IMR-90 (cell line): Measurements from ENCODE around the gene STAM. TPM values are rescaled to one million over a fixed set of nuclear protein-coding genes. Genes with fewer than 3 reads are reported as not detected.

Source experiments
- ATAC-seq: fragments of 200-7000 bp; cut with Tn5 transposase; 2 replicates; pipeline ENCODE4 v1.9.1; 2020; ENCODE audit warnings: low read depth, mild to moderate bottlenecking, moderate library complexity
- Bru-seq: library from RNA; stranded (reverse); fragments of 400-500 nt; gene quantifications from one replicate; lab custom pipeline; 2021; lab: Mats Ljungman, UMichigan
- BruChase-seq, 2 experiments: library from RNA; stranded (reverse); fragments of 400-500 nt; gene quantifications; one replicate each; lab custom pipeline; 2021; lab: Mats Ljungman, UMichigan
- BruUV-seq: library from RNA; stranded (reverse); fragments of 400-500 nt; replicated peaks from 2 replicates; lab custom pipeline; 2021; lab: Mats Ljungman, UMichigan
- CTCF ChIA-PET: fragments of 300-600 bp; formaldehyde crosslinking; extraction: SDS; loops from one replicate; lab custom pipeline; 2021; ENCODE audit warnings: antibody characterized with exemption; lab: Yijun Ruan, JAX
- POLR2A ChIA-PET: fragments of 300-600 bp; sonication (Branson Sonifier 250); formaldehyde crosslinking; loops from one replicate; lab custom pipeline; 2022; ENCODE audit warnings: antibody characterized with exemption; ENCODE audit not compliant: unreplicated experiment; lab: Charles Lee
- DNase-seq: peaks from one replicate; pipeline ENCODE4 v3.0.0; 2013
- H2AFZ ChIP-seq: replicated peaks from 2 replicates; pipeline ENCODE3; 2013; ENCODE audit warnings: low read length, mild to moderate bottlenecking; ENCODE audit not compliant: poor library complexity
- H2AK5ac ChIP-seq: 2 replicates; pipeline ENCODE4 v1.6.1; 2013; ENCODE audit warnings: low read depth, low read length, inconsistent platforms
- H2AK9ac ChIP-seq: replicated peaks from 2 replicates; pipeline ENCODE3; 2013; ENCODE audit warnings: mild to moderate bottlenecking, low read depth, low read length, moderate library complexity; ENCODE audit not compliant: poor library complexity
- H2BK120ac ChIP-seq: 2 replicates; pipeline ENCODE4 v1.6.1; 2013; ENCODE audit warnings: low read depth, low read length, inconsistent platforms
- H2BK15ac ChIP-seq: 3 replicates; pipeline ENCODE4 v1.6.1; 2013; ENCODE audit warnings: low read depth, low read length, inconsistent platforms
- H2BK20ac ChIP-seq: 2 replicates; pipeline ENCODE4 v1.6.1; 2013; ENCODE audit warnings: low read depth, mild to moderate bottlenecking, inconsistent platforms, low read length, moderate library complexity
- H2BK5ac ChIP-seq: 2 replicates; pipeline ENCODE4 v1.6.1; 2013; ENCODE audit warnings: mild to moderate bottlenecking, low read depth, low read length, inconsistent platforms; ENCODE audit not compliant: poor library complexity, severe bottlenecking
- H3K14ac ChIP-seq: replicated peaks from 2 replicates; pipeline ENCODE4 v1.6.1; 2013; ENCODE audit warnings: low read depth, low read length, inconsistent platforms
- H3K18ac ChIP-seq: 2 replicates; pipeline ENCODE4 v1.6.1; 2013; ENCODE audit warnings: low read depth, low read length, control low read depth
- H3K23ac ChIP-seq: 2 replicates; pipeline ENCODE4 v1.6.1; 2013; ENCODE audit warnings: low read depth, low read length, inconsistent platforms
- H3K27ac ChIP-seq: 2 replicates; pipeline ENCODE4 v1.5.1; 2013; ENCODE audit warnings: mild to moderate bottlenecking, control low read depth, low read length; ENCODE audit not compliant: insufficient read depth
- H3K27me3 ChIP-seq: 2 replicates; pipeline ENCODE4 v1.6.1; 2013; ENCODE audit warnings: low read length; ENCODE audit not compliant: control insufficient read depth, insufficient read depth
- H3K36me3 ChIP-seq: 2 replicates; pipeline ENCODE4 v1.6.1; 2013; ENCODE audit warnings: low read length, mixed read lengths; ENCODE audit not compliant: control insufficient read depth, insufficient read depth
- H3K4ac ChIP-seq: 2 replicates; pipeline ENCODE4 v1.6.1; 2013; ENCODE audit warnings: low read depth, low read length, inconsistent platforms
- H3K4me1 ChIP-seq: 2 replicates; pipeline ENCODE4 v1.6.1; 2013; ENCODE audit warnings: low read length, mixed read lengths; ENCODE audit not compliant: control insufficient read depth, insufficient read depth
- H3K4me2 ChIP-seq: 2 replicates; pipeline ENCODE4 v1.6.1; 2013; ENCODE audit warnings: low read depth, mild to moderate bottlenecking, control low read depth, low read length, moderate library complexity
- H3K4me3 ChIP-seq: 2 replicates; pipeline ENCODE4 v1.5.1; 2013; ENCODE audit warnings: low read depth, mild to moderate bottlenecking, control low read depth, low read length, moderate library complexity; ENCODE audit not compliant: insufficient read depth
- H3K56ac ChIP-seq: 2 replicates; pipeline ENCODE4 v1.6.1; 2013; ENCODE audit warnings: low read length, inconsistent platforms; ENCODE audit not compliant: insufficient read depth; ENCODE audit errors: extremely low read depth
- H3K79me1 ChIP-seq, 2 experiments: 2 replicates each; pipeline ENCODE4 v1.6.1; 2013; ENCODE audit warnings: low read length in 2 of 2, inconsistent platforms in 1 of 2, low read depth in 1 of 2
- H3K9ac ChIP-seq: 2 replicates; pipeline ENCODE4 v1.6.1; 2013; ENCODE audit warnings: low read depth, low read length, control low read depth
- H3K9me1 ChIP-seq: 2 replicates; pipeline ENCODE4 v1.6.1; 2013; ENCODE audit warnings: low read length, inconsistent platforms; ENCODE audit not compliant: insufficient read depth
- H3K9me3 ChIP-seq: 2 replicates; pipeline ENCODE4 v1.6.1; 2013; ENCODE audit warnings: low read length; ENCODE audit not compliant: control insufficient read depth, insufficient read depth
- H4K20me1 ChIP-seq: 2 replicates; pipeline ENCODE4 v1.6.1; 2013; ENCODE audit warnings: low read length, inconsistent platforms; ENCODE audit not compliant: insufficient read depth
- H4K5ac ChIP-seq: 2 replicates; pipeline ENCODE4 v1.6.1; 2013; ENCODE audit warnings: mild to moderate bottlenecking, low read depth, low read length, control low read depth
- H4K8ac ChIP-seq, 2 experiments: 2 replicates each; pipeline ENCODE4 v1.6.1; 2013; ENCODE audit warnings: low read depth in 2 of 2, low read length in 2 of 2, control low read depth in 1 of 2, inconsistent platforms in 1 of 2
- H4K91ac ChIP-seq: 2 replicates; pipeline ENCODE4 v1.6.1; 2013; ENCODE audit warnings: low read depth, low read length, inconsistent platforms; ENCODE audit not compliant: insufficient read depth
- BHLHE40 ChIP-seq: fragments of 150-350 bp; IDR thresholded peaks from 2 replicates; pipeline ENCODE4 v1.6.1; 2016; ENCODE audit warnings: mild to moderate bottlenecking, low read depth, low read length
- CHD1 ChIP-seq: IDR thresholded peaks from 2 replicates; pipeline ENCODE4 v1.6.1; 2012; ENCODE audit warnings: low read depth, low read length, improper control_type of control experiment
- MAZ ChIP-seq: IDR thresholded peaks from 2 replicates; pipeline ENCODE4 v1.6.1; 2012; ENCODE audit warnings: low read depth, mild to moderate bottlenecking, low read length, improper control_type of control experiment, moderate library complexity, borderline replicate concordance
- MXI1 ChIP-seq: IDR thresholded peaks from 2 replicates; pipeline ENCODE4 v1.6.1; 2012; ENCODE audit warnings: low read depth, mild to moderate bottlenecking, low read length, moderate library complexity, borderline replicate concordance
- NFE2L2 ChIP-seq: fragments of 150-350 bp; IDR thresholded peaks from 2 replicates; pipeline ENCODE4 v1.6.1; 2016; ENCODE audit warnings: low read depth, mild to moderate bottlenecking, low read length
- POLR2A ChIP-seq: IDR thresholded peaks from 2 replicates; pipeline ENCODE4 v1.6.1; 2012; ENCODE audit warnings: mild to moderate bottlenecking, low read depth, low read length
- SMC3 ChIP-seq: fragments of 150-350 bp; IDR thresholded peaks from 2 replicates; pipeline ENCODE4 v1.6.1; 2016; ENCODE audit warnings: low read depth, mild to moderate bottlenecking, antibody characterized with exemption, low read length, moderate library complexity
- WGBS, 2 experiments: methylation state at CpG; one replicate each; pipeline versions ENCODE4 v1.1.5 to v1.1.7; 2013; ENCODE audit warnings: missing lambda C conversion rate in 2 of 2; ENCODE audit not compliant: insufficient read length in 1 of 2; ENCODE audit errors: extremely low coverage in 2 of 2; 5-methylcytosine and 5-hydroxymethylcytosine counted together
- dilution Hi-C: fragments of 300-500 bp; cut with HindIII; formaldehyde crosslinking; loops from one replicate; pipeline ENCODE4 v1.14.3; 2018; ENCODE audit warnings: low sequenced_read_pairs; ENCODE audit not compliant: unreplicated experiment
- in situ Hi-C: fragments of 300-500 bp; cut with MboI; formaldehyde crosslinking; loops from 3 replicates; pipeline ENCODE4 v1.14.3; 2019; ENCODE audit warnings: low sequenced_read_pairs, inconsistent platforms, mixed read lengths
- intact Hi-C: fragments of 100-400 bp; cut with micrococcal nuclease; formaldehyde crosslinking; loops from 2 replicates; pipeline ENCODE4 v1.10.0; 2022
- long read RNA-seq: library from polyadenylated mRNA; unstranded; transcript quantifications from one replicate; pipeline ENCODE4 v2.0.0, GENCODE V29; 2021; ENCODE audit not compliant: unreplicated experiment
- polyA plus RNA-seq, 3 experiments: library from polyadenylated mRNA; depleted of rRNA; stranded (reverse); fragments of >200 nt; gene quantifications; 2 replicates each; pipeline ENCODE4 v1.2.3, GENCODE V29; 2012; ENCODE audit warnings: low replicate concordance in 1 of 3
- total RNA-seq: library from RNA; depleted of rRNA; stranded (reverse); fragments of >200 nt; gene quantifications from 2 replicates; pipeline ENCODE4 v1.2.3, GENCODE V29; 2012; rRNA removed

STAM gene
- 22.9 and 31.9 TPM in 2 replicates for total RNA-seq
- polyA plus RNA-seq (2012; rRNA removed): 23.3 and 24.6 TPM in 2 replicates
- 9.1 and 9.3 TPM in 2 replicates for polyA plus RNA-seq (2012; cell fraction: cytosol; rRNA removed)
- polyA plus RNA-seq (2012; cell fraction: nucleus; rRNA removed; ENCODE audit: low replicate concordance): 10.0 and 25.1 TPM in 2 replicates
- percentile 89 among the genes with signal in this experiment for Bru-seq, nascent RNA
- BruChase-seq, experiment 1, labeled RNA remaining after a 6-hour chase: percentile 72 among the genes with signal in this experiment
- BruChase-seq, experiment 2, labeled RNA remaining after a 2-hour chase: percentile 87 among the genes with signal in this experiment
- long read RNA-seq, transcript STAM-202 (14 exons, 2,972 nt): major isoform, 27 of 40 reads
- long read RNA-seq, partial matches to known transcripts: 7 of 40 reads
- long read RNA-seq, other reads (novel, unspliced or antisense): 6 of 40 reads

DNA sequence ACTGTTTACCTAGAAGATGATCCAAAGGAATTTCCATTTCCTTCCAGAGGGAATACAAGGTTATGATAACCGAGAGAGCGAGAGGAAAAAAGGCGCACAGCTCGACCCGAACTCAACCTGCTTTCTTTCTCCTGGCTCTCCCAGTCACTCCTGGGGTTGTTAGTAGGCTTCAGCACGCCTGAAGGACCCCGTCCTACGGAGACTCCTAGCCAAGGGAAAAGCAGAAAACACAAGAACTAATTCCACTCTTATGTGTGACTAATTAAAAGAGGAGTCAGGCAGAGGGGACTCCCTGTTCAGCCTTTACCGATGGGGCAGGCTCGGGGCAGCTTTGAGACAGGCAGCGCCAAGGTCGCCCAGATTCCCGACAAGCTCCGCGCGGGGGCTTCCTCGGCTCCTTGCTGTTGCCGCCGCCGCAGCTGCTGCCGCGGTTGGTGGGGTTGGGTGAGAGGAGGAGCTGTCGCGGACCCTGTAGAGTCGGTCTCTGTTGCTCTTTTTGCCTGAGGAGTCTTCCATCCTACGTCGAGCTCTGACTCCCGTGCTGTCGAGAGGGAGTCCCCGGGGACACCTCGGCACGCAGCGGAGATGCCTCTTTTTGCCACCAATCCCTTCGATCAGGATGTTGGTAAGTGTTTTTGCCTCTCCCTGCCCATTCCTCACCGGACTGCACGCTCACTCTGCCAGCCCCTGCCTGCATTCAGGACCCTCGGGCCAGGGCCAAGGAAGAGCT is at the start of gene STAM:
Gene STAM (plus strand): TSS at position 397 of the 730 bp plus-strand sequence. CDS start 189 bp downstream, at position 586.
- Histone ChIP-seq H3K23ac (peak within 1 kb of the TSS; percentile 99), H4K8ac (peak within 1 kb of the TSS; percentile 42 to 99), H3K9me1 (peaks cover 5% of the 10 kb centered on the region; the same call in 1 of the 2 replicates), H3K56ac (peak within 1 kb of the TSS; percentile 99), H2BK5ac (peak within 1 kb of the TSS; percentile 99), H2AK5ac (peak within 1 kb of the TSS; percentile 83), H3K18ac (peak within 1 kb of the TSS; percentile 92), H2AK9ac (peak within 1 kb of the TSS; percentile 98), H3K27me3 (no peaks in the 10 kb centered on the region), H3K4me1 (peaks cover 2% of the 10 kb centered on the region), H3K4ac (peak within 1 kb of the TSS; percentile 99), H3K36me3 (no peaks in the 10 kb centered on the region; the same call in 1 of the 2 replicates), H2BK120ac (peak within 1 kb of the TSS; percentile 100), H2AFZ (peak within 1 kb of the TSS; percentile 95), H3K14ac (peak within 1 kb of the TSS; percentile 100), H4K20me1 (peaks cover 23% of the 10 kb centered on the region), H3K9me3 (no peaks in the 10 kb centered on the region), H3K27ac (peak within 1 kb of the TSS; percentile 95), H3K4me2 (peak within 1 kb of the TSS; percentile 96), H2BK20ac (peak within 1 kb of the TSS; percentile 100), H4K5ac (peak within 1 kb of the TSS; percentile 87), H3K79me1 (peaks cover 14 to 53% of the 10 kb centered on the region in 2 experiments; a peak in 3 of 4 replicates), H2BK15ac (peak within 1 kb of the TSS; percentile 99; the same call in 2 of the 3 replicates), H3K4me3 (peak within 1 kb of the TSS; percentile 83), H3K9ac (peak within 1 kb of the TSS; percentile 96), H4K91ac (peak within 1 kb of the TSS; percentile 100)
- WGBS, 2 experiments: 0% methylated on average over 5 of the region's 37 CpGs; no CpG with 5 or more reads in 1 of the 2 experiments
- BruUV-seq: no TSS peak
- DNase-seq (peak; percentile 91), ATAC-seq (peak; percentile 94)
- intact Hi-C loops: loop anchor here (2.0 kb wide), 1 partner anchor 27 kb away; the partner anchor contains the start of gene HACD1
- dilution Hi-C loops: no loop called here
- ChIA-PET POLR2A (interaction anchor here (0.7 to 1.1 kb wide), 2 partner anchors 10 to 31 kb away, joined by 3 to 8 read pairs; no protein-coding TSS in a partner anchor), CTCF (interaction anchor here (0.6 to 1.2 kb wide), 2 partner anchors 22 to 26 kb away, joined by 3 to 5 read pairs; partner anchors contain the start of gene HACD1)
- in situ Hi-C loops: no loop called here
- TF ChIP-seq MXI1: no peak
- peak; percentile 11; the same call in 1 of the 2 replicates for TF ChIP-seq NFE2L2
- TF ChIP-seq POLR2A: peak; percentile 88
- peak; percentile 5; the same call in 1 of the 2 replicates for TF ChIP-seq SMC3
- 0 out of 2 replicates have a peak, but pooled peaks have one; percentile 7 for TF ChIP-seq BHLHE40
- peak; percentile 57; the same call in 1 of the 2 replicates for TF ChIP-seq MAZ
- TF ChIP-seq CHD1: no peak
